ENCODE measurements around the gene PPP3CA. TPM values are rescaled to one million over a fixed set of nuclear protein-coding genes. Genes with fewer than 3 reads are reported as not detected.

PPP3CA gene
- total and polyA plus RNA-seq, 4 donors, result 13.5 to 72.0 (median 30.7) TPM

GRCh38 chr4:101253121-101253520, 94.2 kb downstream of the PPP3CA start:
- TF ChIP-seq CTCF (IDR thresholded peaks at IDR 0.05; ENCODE audit: control extremely low read depth, extremely low read depth), result no peak
- H3K4me1 ChIP-seq (ENCODE audit: control insufficient read depth in 5 of 5, insufficient read depth in 5 of 5, low read length in 5 of 5), result peaks cover 0 to 6% (median 3%) of the 10 kb centered on the region in 5 donors
- no peak overlapping the region for H3K27ac ChIP-seq (ENCODE audit: low read depth in 1 of 2, low read length in 1 of 2)
- no peak overlapping the region for H3K4me3 ChIP-seq
- DNase-seq, result peak; percentile 14 to 62 (median 15)
- no peak overlapping the region for H3K9ac ChIP-seq (ENCODE audit: insufficient read depth in 1 of 2, low read length in 2 of 2)
- no peaks in the 10 kb centered on the region for H3K27me3 ChIP-seq (ENCODE audit: control insufficient read depth in 3 of 3, insufficient read depth in 3 of 3, low read length in 2 of 3)
- WGBS, 2 donors, result 71 to 95% methylated on average over 1 of the region's 1 CpG
- no peaks in the 10 kb centered on the region for H3K36me3 ChIP-seq (ENCODE audit: control insufficient read depth in 4 of 4, insufficient read depth in 4 of 4, low read length in 4 of 4)
- no peaks in the 10 kb centered on the region for H3K9me3 ChIP-seq (ENCODE audit: control insufficient read depth in 4 of 4, insufficient read depth in 3 of 4, low read length in 3 of 4)
- ATAC-seq (ENCODE audit: insufficient read depth, low FRiP score), result no peak

- DNase-seq (peak in 2 of 3 donors; percentile 18 to 40), ATAC-seq (ENCODE audit: insufficient read depth, low FRiP score) (no peak)
- no peaks in the 10 kb centered on the region for H3K36me3 ChIP-seq (ENCODE audit: control insufficient read depth in 4 of 4, insufficient read depth in 4 of 4, low read length in 4 of 4)
- no peaks in the 10 kb centered on the region for H3K27me3 ChIP-seq (ENCODE audit: control insufficient read depth in 3 of 3, insufficient read depth in 3 of 3, low read length in 2 of 3)
- no peak overlapping the region for H3K4me3 ChIP-seq
- no peak overlapping the region for H3K27ac ChIP-seq (ENCODE audit: low read depth in 1 of 2, low read length in 1 of 2)
- 23 to 31% methylated on average over 2 of the region's 2 CpGs for WGBS, 2 donors
- H3K4me1 ChIP-seq (ENCODE audit: control insufficient read depth in 5 of 5, insufficient read depth in 5 of 5, low read length in 5 of 5), result peaks cover 0 to 6% (median 2%) of the 10 kb centered on the region in 5 donors
- H3K9ac ChIP-seq (ENCODE audit: insufficient read depth in 1 of 2, low read length in 2 of 2), result no peak overlapping the region
- no peaks in the 10 kb centered on the region for H3K9me3 ChIP-seq (ENCODE audit: control insufficient read depth in 4 of 4, insufficient read depth in 3 of 4, low read length in 3 of 4)
- TF ChIP-seq CTCF (IDR thresholded peaks at IDR 0.05; ENCODE audit: control extremely low read depth, extremely low read depth), result no peak
Measured at GRCh38 chr4:101252721-101253120, 94.6 kb downstream of the PPP3CA start.

- ATAC-seq (ENCODE audit: insufficient read depth, low FRiP score) (no peak), DNase-seq (no peak)
- Histone ChIP-seq H3K27ac (ENCODE audit: low read depth in 1 of 2, low read length in 1 of 2) (no peak overlapping the region), H3K4me1 (ENCODE audit: control insufficient read depth in 5 of 5, insufficient read depth in 5 of 5, low read length in 5 of 5) (peaks cover 0 to 6% (median 3%) of the 10 kb centered on the region in 5 donors), H3K36me3 (ENCODE audit: control insufficient read depth in 4 of 4, insufficient read depth in 4 of 4, low read length in 4 of 4) (no peaks in the 10 kb centered on the region), H3K27me3 (ENCODE audit: control insufficient read depth in 3 of 3, insufficient read depth in 3 of 3, low read length in 2 of 3) (no peaks in the 10 kb centered on the region), H3K9me3 (ENCODE audit: control insufficient read depth in 4 of 4, insufficient read depth in 3 of 4, low read length in 3 of 4) (no peaks in the 10 kb centered on the region), H3K4me3 (no peak overlapping the region), H3K9ac (ENCODE audit: insufficient read depth in 1 of 2, low read length in 2 of 2) (no peak overlapping the region)
- TF ChIP-seq CTCF (IDR thresholded peaks at IDR 0.05; ENCODE audit: control extremely low read depth, extremely low read depth), result no peak
- WGBS, 2 donors, result 80 to 84% methylated on average over 3 of the region's 3 CpGs
Measured at GRCh38 chr4:101251261-101251660, 96.1 kb downstream of the PPP3CA start.

GRCh38 chr4:101244349-101244748, 103.0 kb downstream of the PPP3CA start:
- WGBS, 2 donors, result 85 to 88% methylated on average over 5 of the region's 5 CpGs
- TF ChIP-seq CTCF (IDR thresholded peaks at IDR 0.05; ENCODE audit: control extremely low read depth, extremely low read depth), result no peak
- Histone ChIP-seq H3K4me3 (no peak overlapping the region), H3K4me1 (ENCODE audit: control insufficient read depth in 5 of 5, insufficient read depth in 5 of 5, low read length in 5 of 5) (peaks cover 0 to 2% (median 0%) of the 10 kb centered on the region in 5 donors), H3K9me3 (ENCODE audit: control insufficient read depth in 4 of 4, insufficient read depth in 3 of 4, low read length in 3 of 4) (no peaks in the 10 kb centered on the region), H3K27me3 (ENCODE audit: control insufficient read depth in 3 of 3, insufficient read depth in 3 of 3, low read length in 2 of 3) (no peaks in the 10 kb centered on the region), H3K36me3 (ENCODE audit: control insufficient read depth in 4 of 4, insufficient read depth in 4 of 4, low read length in 4 of 4) (no peaks in the 10 kb centered on the region), H3K9ac (ENCODE audit: insufficient read depth in 1 of 2, low read length in 2 of 2) (no peak overlapping the region), H3K27ac (ENCODE audit: low read depth in 1 of 2, low read length in 1 of 2) (no peak overlapping the region)
- DNase-seq (no peak), ATAC-seq (ENCODE audit: insufficient read depth, low FRiP score) (no peak)
